HG03175 (cell line): ENCODE measurements around the gene BRD3.
A peak's percentile ranks its signal among the peaks of the same experiment; 100 is the strongest.
"Not testable (repeated sequence)": the region's sequence is repeated elsewhere in the genome, so short reads cannot be mapped to it uniquely, and the experiment has no call there.

Experiments used
- ATAC-seq: cut with Tn5 transposase; IDR thresholded peaks from one replicate; pipeline ENCODE4 v1.9.1; 2021; ENCODE audit warnings: mild to moderate bottlenecking, moderate library complexity; ENCODE audit not compliant: unreplicated experiment

Gene BRD3

DNA sequence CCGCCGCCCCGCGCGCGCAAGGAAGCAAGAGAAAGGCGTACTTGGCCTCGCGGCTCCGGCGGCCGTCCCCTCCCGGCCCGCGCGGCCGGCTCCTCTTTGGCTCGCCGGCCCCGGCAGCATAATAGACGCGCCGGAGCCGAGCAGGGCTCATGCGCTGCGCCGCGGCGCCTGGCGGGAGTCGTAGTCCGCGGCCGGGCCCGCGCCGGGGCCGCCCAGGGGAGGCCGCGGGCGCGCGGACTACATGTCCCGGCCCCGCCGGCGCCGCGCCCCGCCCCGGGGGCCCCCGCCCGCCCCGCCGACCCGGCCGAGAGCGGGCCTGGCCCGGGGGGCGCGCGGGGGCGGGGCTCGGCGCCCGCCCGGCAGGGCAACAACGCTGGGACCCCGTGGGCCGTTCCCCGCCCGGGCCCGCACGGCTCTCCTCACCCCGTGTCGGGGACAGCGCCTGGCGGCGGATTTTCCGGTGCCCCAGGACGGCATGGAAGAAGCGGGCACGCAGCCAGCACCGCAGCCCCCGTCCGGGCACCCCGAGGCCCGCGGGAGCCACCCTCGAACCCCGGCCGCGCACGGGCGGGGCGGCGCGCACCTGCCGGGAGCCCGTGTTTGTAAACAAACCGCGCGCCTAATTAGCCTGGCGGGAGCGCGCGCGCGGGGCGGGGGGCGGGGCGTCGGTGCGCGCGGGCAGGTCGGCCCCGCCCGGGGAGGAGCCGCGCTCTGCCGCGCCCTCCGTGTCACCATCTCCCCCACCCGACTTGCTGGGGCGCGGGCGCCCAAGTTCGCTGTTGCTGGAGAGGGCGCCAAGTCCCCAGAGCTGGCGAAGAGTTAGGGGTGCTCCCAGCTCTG is at the start of gene BRD3:
BRD3 (minus strand) TSS at position 123 of the 840 bp plus-strand sequence. CDS start 14,549 bp downstream, outside the sequence.
- peak; percentile 77 for ATAC-seq

DNA sequence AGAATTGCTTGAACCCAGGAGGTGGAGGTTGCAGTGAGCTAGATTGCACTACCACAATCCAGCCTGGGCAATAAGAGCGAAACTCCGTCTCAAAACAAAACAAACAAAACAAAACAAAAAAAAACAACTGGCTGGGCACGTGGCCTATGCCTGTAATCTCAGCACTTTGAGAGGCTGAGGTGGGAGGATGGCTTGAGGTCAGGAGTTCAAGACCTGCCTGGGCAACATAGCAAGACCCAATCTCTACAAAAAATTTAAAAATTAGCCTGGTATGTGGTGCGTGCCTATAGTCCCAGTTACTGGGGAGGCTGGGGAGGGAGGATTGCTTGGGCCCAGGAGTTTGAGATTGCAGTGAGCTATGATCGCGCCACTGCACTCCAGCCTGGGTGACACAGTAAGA is 44.7 kb upstream of the BRD3 start:
- no peak for ATAC-seq

- ATAC-seq = no peak
Measured at GRCh38 chr9:134111064-134111463, 43.2 kb upstream of the BRD3 start.

- ATAC-seq = no peak
Measured at GRCh38 chr9:134103391-134103998, 35.7 kb upstream of the BRD3 start.

DNA sequence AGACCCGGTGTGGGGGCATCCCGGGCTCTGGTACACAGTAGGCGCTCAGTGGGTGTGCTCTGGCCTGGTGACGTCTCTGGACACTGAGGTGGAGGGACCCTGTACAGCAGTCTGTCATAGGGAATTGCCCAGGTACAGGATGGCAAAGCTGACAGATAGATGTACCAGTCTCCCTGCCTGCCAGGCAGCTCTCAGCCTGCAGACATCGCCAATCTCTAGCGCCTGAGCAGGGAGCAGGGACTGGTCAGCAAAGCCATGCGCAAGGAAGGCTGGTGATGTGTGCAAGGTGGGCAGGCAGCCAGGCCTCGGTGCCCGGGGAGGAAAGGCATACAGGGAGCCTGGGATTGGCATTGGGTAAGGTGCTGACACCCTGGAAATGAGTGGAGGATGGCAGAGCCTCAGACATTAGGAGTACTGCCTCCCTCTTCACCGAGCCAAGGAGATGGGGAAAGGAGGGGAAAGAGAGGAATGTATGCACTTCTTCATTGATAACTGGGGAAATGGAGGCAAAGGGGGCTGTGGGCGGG is 33.9 kb upstream of the BRD3 start:
- no peak for ATAC-seq

DNA sequence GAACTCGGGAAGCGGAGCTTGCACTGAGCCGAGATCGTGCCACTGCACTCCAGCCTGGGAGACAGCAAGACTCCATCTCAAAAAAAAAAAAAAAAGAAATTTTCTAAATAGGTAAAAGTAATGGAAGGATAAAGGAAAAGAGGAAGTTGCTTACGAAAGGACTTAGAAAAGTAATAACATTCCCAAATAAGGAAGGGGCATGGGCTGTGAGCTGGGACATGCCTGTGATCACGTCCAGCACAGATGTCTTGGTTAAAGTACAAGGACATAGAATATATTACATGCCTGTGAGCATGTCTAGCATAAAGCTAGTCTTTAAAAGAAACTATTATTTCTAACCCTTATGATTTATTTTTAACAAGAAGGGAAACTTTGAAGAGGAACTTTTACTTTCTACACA is 33.3 kb upstream of the BRD3 start:
- ATAC-seq = not testable (repeated sequence)

- no peak for ATAC-seq
Measured at GRCh38 chr9:134100040-134100439, 32.2 kb upstream of the BRD3 start.

DNA sequence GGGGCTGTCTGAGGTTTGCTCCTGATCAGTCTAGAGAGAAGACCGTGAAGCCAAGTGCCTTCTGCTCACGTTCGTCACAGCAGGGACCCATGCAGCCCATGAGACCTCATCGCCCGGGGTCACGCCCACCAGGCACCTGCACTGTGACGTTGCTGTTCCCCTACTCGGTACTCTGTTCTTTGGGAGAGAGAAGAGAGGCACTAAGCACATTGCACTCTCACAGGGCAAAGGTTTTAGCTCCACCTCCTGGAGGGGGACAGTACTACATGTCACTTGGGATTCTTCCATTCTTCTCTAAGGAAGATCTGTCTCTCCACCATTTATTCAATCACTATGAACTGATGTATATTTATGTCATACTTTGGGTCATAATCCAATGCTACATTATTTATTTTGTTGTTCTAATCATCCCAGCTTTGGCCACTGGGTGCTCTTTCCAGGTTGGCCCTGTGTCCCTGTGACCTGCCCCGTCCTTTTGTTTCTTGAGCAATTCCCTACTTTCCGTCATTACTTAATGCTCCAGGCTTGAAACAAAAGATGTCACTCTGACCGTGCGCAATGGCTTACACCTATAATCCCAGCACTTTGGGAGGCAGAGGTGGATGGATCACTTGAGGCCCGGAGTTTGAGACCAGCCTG is 31.4 kb upstream of the BRD3 start:
- no peak for ATAC-seq

DNA sequence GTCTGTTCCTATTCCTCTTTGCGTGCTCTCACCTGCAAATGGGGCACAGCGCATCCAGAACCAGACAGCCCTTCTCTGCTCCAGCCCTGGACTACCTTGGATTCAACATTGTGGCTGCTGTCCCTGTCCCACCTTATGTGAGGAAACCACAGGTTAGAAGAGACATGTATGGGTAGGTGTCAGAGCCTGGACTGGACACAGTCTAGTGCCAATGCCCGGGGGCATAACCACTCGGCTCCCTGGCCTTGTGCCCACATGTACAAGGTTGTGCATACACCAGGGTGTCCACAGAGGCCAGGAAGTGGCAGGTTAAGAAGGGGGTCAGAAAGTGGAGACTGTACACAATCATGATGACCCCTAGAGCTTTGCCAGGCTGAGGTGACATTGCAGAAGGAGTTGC is 22.1 kb upstream of the BRD3 start:
- no peak for ATAC-seq

DNA sequence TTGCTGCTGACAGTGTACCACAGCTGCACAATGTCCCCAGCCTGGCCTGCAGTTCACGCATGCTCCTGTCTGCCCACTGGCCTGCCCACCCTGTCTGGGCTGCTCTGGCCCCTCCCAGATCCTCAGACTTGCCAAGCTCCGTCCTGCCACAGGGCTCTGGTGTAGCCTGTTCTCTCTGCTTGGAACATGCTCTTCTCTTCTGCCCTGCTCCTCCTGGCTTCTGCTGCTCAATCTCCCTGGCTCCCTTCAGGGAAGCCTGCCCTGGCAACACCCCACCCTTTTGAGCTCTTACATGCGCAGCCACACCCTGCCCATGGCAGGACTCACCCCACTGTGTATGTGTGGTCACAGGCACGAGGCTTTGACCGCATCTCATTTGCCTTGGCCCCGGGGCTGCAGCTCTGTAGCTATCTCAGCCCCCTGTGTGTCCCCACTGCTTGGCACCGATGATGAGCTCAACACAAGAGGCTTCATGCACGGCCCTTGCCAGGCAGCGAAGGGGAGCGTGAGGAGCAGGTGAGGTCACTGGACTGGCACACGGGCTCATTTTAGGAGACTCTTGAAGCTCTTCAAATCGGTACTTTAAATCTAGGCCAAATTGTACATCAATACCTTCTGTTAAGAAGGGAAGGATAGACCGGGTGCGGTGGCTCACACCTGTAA is 20.4 kb upstream of the BRD3 start:
- no peak for ATAC-seq

DNA sequence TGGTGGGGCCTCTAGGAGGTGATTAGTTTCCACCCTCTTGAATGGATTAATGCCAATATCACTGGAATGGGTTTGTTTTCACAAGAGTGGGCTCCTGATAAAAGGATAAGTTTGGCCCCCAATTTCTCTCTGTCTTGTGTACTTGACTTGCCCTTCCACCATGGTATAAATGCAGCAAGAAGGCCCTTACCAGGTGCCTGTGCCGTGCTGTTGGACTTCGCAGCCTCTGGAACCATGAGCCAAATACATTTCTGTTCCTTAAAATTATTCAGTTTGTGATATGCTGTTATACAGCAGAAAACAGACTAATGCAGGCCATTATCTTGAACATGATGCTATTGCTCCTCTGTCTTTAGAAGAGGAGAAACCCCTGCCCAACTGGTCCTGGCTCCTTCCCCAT is 17.8 kb upstream of the BRD3 start:
- no peak for ATAC-seq

DNA sequence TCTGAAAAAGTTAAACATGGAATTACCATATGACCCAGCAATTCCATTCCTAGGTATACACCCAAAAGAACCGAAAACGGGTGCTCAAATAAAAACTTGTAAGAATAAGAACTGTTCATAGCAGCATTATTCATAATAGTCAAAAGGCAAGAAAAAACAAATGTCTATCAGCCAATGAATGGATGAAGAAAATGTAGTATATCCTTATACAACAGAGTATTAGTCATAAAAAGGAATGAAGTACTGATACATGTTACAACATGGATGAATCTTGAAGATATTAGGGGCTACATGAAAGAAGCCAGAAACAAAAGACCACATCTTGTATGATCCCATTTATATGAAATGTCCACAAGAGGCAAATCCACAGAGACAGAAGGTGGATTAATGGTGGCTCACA is 15.6 kb upstream of the BRD3 start:
- ATAC-seq = no peak

- no peak for ATAC-seq
Measured at GRCh38 chr9:134076644-134077043, 8.8 kb upstream of the BRD3 start.

DNA sequence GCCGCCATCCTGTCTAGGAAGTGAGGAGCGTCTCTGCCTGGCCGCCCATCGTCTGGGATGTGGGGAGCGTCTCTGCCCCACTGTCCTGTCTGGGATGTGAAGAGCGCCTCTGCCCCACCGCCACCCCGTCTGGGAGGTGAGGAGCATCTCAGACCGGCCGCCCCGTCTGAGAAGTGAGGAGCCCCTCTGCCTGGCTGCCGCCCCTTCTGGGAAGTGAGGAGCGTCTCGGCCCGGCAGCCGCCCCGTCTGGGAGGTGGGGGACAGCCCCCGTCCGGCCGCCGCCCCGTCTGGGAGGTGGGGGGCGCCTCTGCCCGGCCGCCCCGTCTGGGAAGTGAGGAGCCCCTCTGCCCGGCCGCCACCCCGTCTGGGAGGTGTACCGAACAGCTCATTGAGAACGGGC is 7.9 kb upstream of the BRD3 start:
- ATAC-seq = not testable (repeated sequence)

DNA sequence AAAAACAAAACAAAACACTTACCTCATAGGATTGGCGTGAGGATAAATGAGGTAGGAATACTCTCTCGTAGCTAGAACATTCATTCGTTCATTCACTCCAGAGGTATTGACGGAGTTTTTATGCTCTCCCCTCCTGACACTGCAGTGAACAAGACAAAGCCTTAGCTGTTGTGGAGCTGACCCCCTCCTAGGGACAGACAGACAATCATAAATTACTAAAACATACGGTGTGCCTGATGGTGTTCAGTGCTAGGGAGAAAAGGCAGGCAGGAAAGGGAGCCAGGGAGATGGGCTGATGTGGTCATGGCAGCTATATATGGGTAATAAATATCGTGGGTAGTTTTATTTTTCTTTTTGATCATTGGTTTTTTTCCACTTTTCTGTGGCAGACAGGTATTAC is 5.7 kb upstream of the BRD3 start:
- ATAC-seq = no peak

DNA sequence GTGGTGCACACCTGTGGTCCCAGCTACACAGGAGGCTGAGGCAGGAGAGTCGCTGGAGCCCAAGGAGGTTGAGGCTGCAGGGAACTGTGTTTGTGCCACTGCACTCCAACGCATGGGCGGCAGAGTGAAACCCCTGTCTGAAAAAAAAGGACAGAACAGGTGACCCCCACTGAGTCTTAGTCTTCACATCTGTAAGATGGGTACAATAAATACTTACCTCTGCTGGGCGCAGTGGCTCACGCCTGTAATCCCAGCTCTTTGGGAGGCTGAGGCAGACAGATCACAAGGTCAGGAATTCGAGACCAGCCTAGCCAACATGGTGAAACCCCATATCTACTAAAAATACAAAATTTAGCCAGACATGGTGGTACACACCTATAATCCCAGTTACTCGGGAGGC is 4.9 kb upstream of the BRD3 start:
- ATAC-seq = not testable (repeated sequence)

- ATAC-seq = no peak
Measured at GRCh38 chr9:134071149-134071548, 3.3 kb upstream of the BRD3 start.

GRCh38 chr9:134069480-134070399 is 1.9 kb upstream of the BRD3 start:
- ATAC-seq = no peak

DNA sequence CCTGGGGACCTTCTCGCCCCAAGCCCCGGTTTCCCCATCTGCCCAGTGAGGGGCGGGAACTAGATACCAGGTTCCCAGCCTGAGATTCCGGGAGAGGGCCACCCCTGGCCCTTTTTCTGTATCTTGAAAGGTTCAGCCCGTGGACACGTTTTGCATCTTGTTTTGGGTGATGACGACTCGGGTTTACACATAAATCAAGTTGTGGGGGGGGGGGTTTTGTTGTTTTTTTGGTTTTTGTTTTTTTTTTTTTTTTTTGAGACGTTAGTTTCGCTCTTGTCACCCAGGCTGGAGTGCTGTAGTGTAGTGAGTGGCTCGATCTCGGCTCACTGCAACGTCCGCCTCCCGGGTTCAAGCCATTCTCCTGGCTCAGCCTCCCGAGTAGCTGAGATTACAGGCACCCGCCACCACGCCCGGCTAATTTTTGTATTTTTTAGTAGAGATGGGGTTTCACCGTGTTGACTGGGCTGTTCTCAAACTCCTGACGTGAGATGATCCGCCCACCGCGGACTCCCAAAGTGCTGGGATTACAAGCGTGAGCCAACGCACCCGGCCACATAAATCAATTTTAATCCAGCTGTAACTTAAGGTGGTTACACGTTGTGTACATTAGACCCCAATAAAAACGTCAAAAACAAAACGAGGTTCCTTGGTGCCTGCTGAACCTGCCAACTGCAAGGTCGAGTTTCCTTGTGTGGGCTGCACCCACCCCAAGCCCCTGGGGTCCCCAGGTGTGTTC is 1.1 kb upstream of the BRD3 start:
- ATAC-seq = no peak
